ENCODE results near the gene RWDD3. TPM values are rescaled to one million over a fixed set of nuclear protein-coding genes. Genes with fewer than 3 reads are reported as not detected.

The RWDD3 gene
- polyA plus RNA-seq, 2 of the 4 experiments (the other 2 are of a cell fraction): 17.1 to 22.1 TPM

- TF ChIP-seq TP53 (CRISPR knock-in tag; IDR thresholded peaks at IDR 0.05) (no peak), ZC3H11A (IDR thresholded peaks at IDR 0.05) (no peak), ZFP36 (IDR thresholded peaks at IDR 0.05; ENCODE audit: borderline replicate concordance, partially characterized antibody) (no peak)
Observed at GRCh38 chr1:95203908-95204437, 30.0 kb upstream of the RWDD3 start (continued).

GRCh38 chr1:95206514-95206913 lies 27.5 kb upstream of the RWDD3 start:
- POLR2A ChIA-PET: no interaction called here

GRCh38 chr1:95207223-95207935 lies 26.6 kb upstream of the RWDD3 start:
- Histone ChIP-seq H3K27ac (no peak overlapping the region; a peak in 1 of 6 replicates), H3K4me1 (no peaks in the 10 kb centered on the region), H3K4me3 (no peak overlapping the region), H3K9me3 (no peaks in the 10 kb centered on the region), H3K4me2 (no peak overlapping the region)
- POLR2A ChIA-PET: no interaction called here
- ATAC-seq (no peak), DNase-seq (ENCODE audit: low read depth in 1 of 2, low spot score in 1 of 2) (no peak), FAIRE-seq (no peak)
- TF ChIP-seq POLR2A (IDR thresholded peaks at IDR 0.05; ENCODE audit: low read length) (no peak), ESRRA (IDR thresholded peaks at IDR 0.05; ENCODE audit: borderline replicate concordance, low read length) (no peak), KDM1A (IDR thresholded peaks at IDR 0.05; ENCODE audit: low read depth) (no peak), HOXB5 (CRISPR knock-in tag; IDR thresholded peaks at IDR 0.05) (no peak)
- 74% methylated on average over 6 of the region's 6 CpGs for WGBS (ENCODE audit: missing lambda C conversion rate)
- CTCF ChIA-PET: interaction anchor here (0.7 kb wide), 1 partner anchor 16 kb away, joined by 3 read pairs; no protein-coding TSS in a partner anchor

More at GRCh38 chr1:95206514-95206913, 27.5 kb upstream of the RWDD3 start:
- ATAC-seq (no peak), DNase-seq (ENCODE audit: low read depth in 1 of 2, low spot score in 1 of 2) (no peak), FAIRE-seq (no peak)
- Histone ChIP-seq H3K4me2 (no peak overlapping the region), H3K27ac (no peak overlapping the region), H3K4me1 (no peaks in the 10 kb centered on the region), H3K9me3 (no peaks in the 10 kb centered on the region), H3K4me3 (no peak overlapping the region)
- 73% methylated on average over 2 of the region's 2 CpGs for WGBS (ENCODE audit: missing lambda C conversion rate)
- CTCF ChIA-PET: interaction anchor here (0.7 kb wide), 1 partner anchor 16 kb away, joined by 3 read pairs; no protein-coding TSS in a partner anchor
- TF ChIP-seq EHF (CRISPR knock-in tag; IDR thresholded peaks at IDR 0.05): no peak
- TF ChIP-seq KDM5A (IDR thresholded peaks at IDR 0.05): no peak
- no peak for TF ChIP-seq GATA3 (IDR thresholded peaks at IDR 0.05; ENCODE audit: borderline replicate concordance)
- no peak for TF ChIP-seq CHD2 (IDR thresholded peaks at IDR 0.05; ENCODE audit: low read length, partially characterized antibody)
- TF ChIP-seq HOXB13 (CRISPR knock-in tag; IDR thresholded peaks at IDR 0.05; ENCODE audit: low read depth): no peak
- no peak for TF ChIP-seq REST (IDR thresholded peaks at IDR 0.05)
- TF ChIP-seq ZNF302 (CRISPR knock-in tag; IDR thresholded peaks at IDR 0.05): no peak
- TF ChIP-seq FOXS1 (CRISPR knock-in tag; IDR thresholded peaks at IDR 0.05): no peak
- TF ChIP-seq ATOH8 (CRISPR knock-in tag; IDR thresholded peaks at IDR 0.05; ENCODE audit: low read depth): no peak
- no peak for TF ChIP-seq NFE2L2 (conservative IDR thresholded peaks at IDR 0.05; ENCODE audit: low read length)
- no peak for TF ChIP-seq CEBPB (IDR thresholded peaks at IDR 0.05)
- no peak for TF ChIP-seq CHD4 (IDR thresholded peaks at IDR 0.05; ENCODE audit: borderline replicate concordance)
- no peak for TF ChIP-seq SREBF2 (IDR thresholded peaks at IDR 0.05)
- no peak for TF ChIP-seq RCOR1 (IDR thresholded peaks at IDR 0.05; ENCODE audit: low read depth, low read length)
- no peak for TF ChIP-seq RAD21 (conservative IDR thresholded peaks at IDR 0.05 in 1 of 2, IDR thresholded peaks at IDR 0.05 in 1 of 2)
